Transverse colon (tissue), 4 donors: ENCODE results near the gene ARPC1A. TPM values are rescaled to one million over a fixed set of nuclear protein-coding genes. Genes with fewer than 3 reads are reported as not detected.
A peak's percentile ranks its signal among the peaks of the same experiment; 100 is the strongest.

Experiments
- DNase-seq: peaks from one replicate; pipeline ENCODE4 v3.0.0-alpha.2; 2019
- H3K27ac ChIP-seq, 4 donors: fragments of 200-600 bp; sonication (generic); 2 replicates each; pipeline ENCODE4 v1.5.1; 2016 to 2018; ENCODE audit warnings: inconsistent platforms in 4 of 4
- H3K27me3 ChIP-seq: fragments of 200-600 bp; sonication (generic); 2 replicates; pipeline ENCODE4 v1.5.1; 2017; ENCODE audit warnings: inconsistent platforms
- H3K36me3 ChIP-seq, 4 donors: fragments of 200-600 bp; sonication (generic); 2 replicates each; pipeline ENCODE4 v1.5.1; 2017 to 2019; ENCODE audit warnings: inconsistent platforms in 4 of 4
- H3K4me1 ChIP-seq, 4 donors: fragments of 200-600 bp; sonication (generic); 2 replicates each; pipeline ENCODE4 v1.5.1; 2017 to 2020; ENCODE audit warnings: inconsistent platforms in 4 of 4
- H3K4me3 ChIP-seq, 4 donors: fragments of 200-600 bp; sonication (generic); 1 replicate in 1 of 4; 2 replicates in 3 of 4; pipeline versions ENCODE4 v1.5.1 to v1.6.1; 2017 to 2019; ENCODE audit warnings: inconsistent platforms in 4 of 4
- H3K9me3 ChIP-seq, 2 donors: fragments of 200-600 bp; sonication (generic); 2 replicates each; pipeline ENCODE4 v1.5.1; 2017 to 2019; ENCODE audit warnings: inconsistent platforms in 2 of 2
- EP300 ChIP-seq: sonication (generic); formaldehyde crosslinking; IDR thresholded peaks from one replicate; pipeline ENCODE4 v1.6.1; 2017; ENCODE audit warnings: antibody characterized with exemption, low read depth
- POLR2A ChIP-seq: fragments of 450-650 bp; IDR thresholded peaks from one replicate; pipeline ENCODE4 v1.6.1; 2016; ENCODE audit warnings: antibody characterized with exemption, mild to moderate bottlenecking, moderate library complexity
- POLR2AphosphoS5 ChIP-seq, 3 donors: sonication (generic); formaldehyde crosslinking; IDR thresholded peaks; one replicate each; pipeline ENCODE4 v1.6.1; 2016; ENCODE audit warnings: antibody characterized with exemption in 3 of 3
- WGBS, 2 donors: methylation state at CpG; one replicate each; pipeline ENCODE4 v1.1.5; 2018; ENCODE audit warnings: low coverage in 1 of 2; 5-methylcytosine and 5-hydroxymethylcytosine counted together
- in situ Hi-C, 4 donors: fragments of 200-750 bp; cut with MboI; loops; one replicate each; pipeline versions ENCODE4 v1.15.0 to v1.15.1; 2017; ENCODE audit warnings: low sequenced_read_pairs in 3 of 4, low pct_ligation_motif_present in 1 of 4, low pct_unique_long_range_greater_than_20kb in 1 of 4
- intact Hi-C: fragments of 100-400 bp; cut with DNase I; formaldehyde crosslinking; loops from one replicate; pipeline ENCODE4 v1.15.1; 2023; ENCODE audit warnings: low total_unique reads
- total RNA-seq, 4 donors: library from RNA; depleted of rRNA; stranded (reverse); fragments of >200 nt; gene quantifications; one replicate each; pipeline ENCODE4 v1.1.0, GENCODE V29; 2016
- TF ChIP-seq, protein P1 (sequence below), 5 experiments: fragments of 200-600 bp in 3 of 5; fragments of 450-650 bp in 2 of 5; sonication (generic) in 3 of 5; IDR thresholded peaks; 1 replicate in 2 of 5; 2 replicates in 3 of 5; pipeline ENCODE4 v1.5.1; 2016 to 2017; ENCODE audit warnings: antibody characterized with exemption in 5 of 5, inconsistent platforms in 3 of 5, mild to moderate bottlenecking in 2 of 5, moderate library complexity in 1 of 5

The ARPC1A gene
- total RNA-seq, 4 donors from 2014 or later, result 104 to 186 (median 147) TPM

DNA sequence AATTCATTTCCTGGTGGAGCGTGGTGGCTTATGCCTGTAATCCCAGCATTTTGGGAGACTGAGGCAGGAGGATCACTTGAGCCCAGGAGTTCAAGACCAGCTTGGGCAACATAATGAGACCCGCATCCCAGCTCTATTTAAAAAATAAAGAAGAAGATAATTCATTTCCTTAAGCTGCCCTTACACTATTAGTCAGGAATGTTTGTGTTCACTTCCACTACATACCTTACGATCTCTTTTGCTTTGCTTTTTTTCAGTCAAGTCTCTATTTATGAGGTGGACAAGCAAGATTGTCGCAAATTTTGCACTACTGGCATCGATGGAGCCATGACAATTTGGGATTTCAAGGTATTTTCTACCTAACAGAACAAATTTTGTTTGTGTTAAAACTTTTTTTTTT lies 37.6 kb downstream of the ARPC1A start:
- no peak for DNase-seq
- peaks cover 0 to 47% (median 20%) of the 10 kb centered on the region in 4 donors for H3K36me3 ChIP-seq
- in situ Hi-C loops, result loop anchor here in 1 of 4 donors (10.0 kb wide), 1 partner anchor 52 kb away; no protein-coding TSS in a partner anchor

DNA sequence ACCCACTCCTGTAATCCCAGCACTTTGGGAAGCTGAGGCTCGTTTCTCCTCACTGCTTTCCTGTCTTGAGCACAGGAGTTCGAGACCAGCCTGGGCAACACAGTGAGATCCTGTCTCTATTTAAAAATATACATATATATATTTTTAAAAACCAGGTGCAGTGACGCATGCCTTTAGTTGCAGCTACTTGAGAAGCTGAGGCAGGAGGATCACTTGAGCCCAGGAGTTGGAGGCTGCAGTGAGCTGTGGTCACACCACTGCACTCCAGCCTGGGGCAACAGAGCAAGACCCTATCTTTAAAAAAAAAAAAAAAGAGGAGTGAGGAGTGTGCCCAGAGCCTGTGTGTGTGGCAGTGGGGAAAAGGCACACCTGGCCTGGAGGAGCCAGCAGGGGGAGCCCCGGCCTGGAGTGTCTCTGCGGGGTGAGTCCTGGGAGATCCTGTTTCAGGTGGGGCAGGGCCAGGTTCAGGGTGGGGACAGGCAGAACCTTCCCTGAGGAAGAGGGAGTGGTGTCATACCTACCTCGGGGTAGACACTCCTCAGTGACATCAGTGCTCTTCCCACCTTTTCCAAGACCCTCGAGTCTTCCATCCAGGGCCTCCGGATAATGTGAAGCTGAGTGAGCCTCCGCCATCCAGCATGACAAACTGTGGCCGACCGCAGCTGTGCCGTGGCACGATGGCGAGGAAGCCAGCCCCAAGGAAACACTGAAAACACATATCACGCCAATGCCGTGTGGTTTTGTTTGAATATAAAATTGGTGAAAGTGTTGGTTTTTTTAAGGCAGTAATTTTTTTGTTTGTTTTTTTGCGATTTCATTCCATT lies 39.8 kb downstream of the ARPC1A start:
- Histone ChIP-seq H3K27ac (peak overlapping the region in 3 of 4 donors; percentile 13 to 46 (median 42)), H3K9me3 (no peaks in the 10 kb centered on the region), H3K4me1 (peaks cover 0 to 3% (median 0%) of the 10 kb centered on the region in 4 donors), H3K4me3 (no peak overlapping the region), H3K36me3 (peaks cover 0 to 30% (median 12%) of the 10 kb centered on the region in 4 donors), H3K27me3 (no peaks in the 10 kb centered on the region)
- in situ Hi-C loops, result loop anchor here in 1 of 4 donors (10.0 kb wide), 1 partner anchor 49 kb away; no protein-coding TSS in a partner anchor
- no peak for TF ChIP-seq EP300
- TF ChIP-seq POLR2AphosphoS5 (IDR thresholded peaks at IDR 0.05), result no peak
- no peak for TF ChIP-seq POLR2A
- TF ChIP-seq, protein P1, sequence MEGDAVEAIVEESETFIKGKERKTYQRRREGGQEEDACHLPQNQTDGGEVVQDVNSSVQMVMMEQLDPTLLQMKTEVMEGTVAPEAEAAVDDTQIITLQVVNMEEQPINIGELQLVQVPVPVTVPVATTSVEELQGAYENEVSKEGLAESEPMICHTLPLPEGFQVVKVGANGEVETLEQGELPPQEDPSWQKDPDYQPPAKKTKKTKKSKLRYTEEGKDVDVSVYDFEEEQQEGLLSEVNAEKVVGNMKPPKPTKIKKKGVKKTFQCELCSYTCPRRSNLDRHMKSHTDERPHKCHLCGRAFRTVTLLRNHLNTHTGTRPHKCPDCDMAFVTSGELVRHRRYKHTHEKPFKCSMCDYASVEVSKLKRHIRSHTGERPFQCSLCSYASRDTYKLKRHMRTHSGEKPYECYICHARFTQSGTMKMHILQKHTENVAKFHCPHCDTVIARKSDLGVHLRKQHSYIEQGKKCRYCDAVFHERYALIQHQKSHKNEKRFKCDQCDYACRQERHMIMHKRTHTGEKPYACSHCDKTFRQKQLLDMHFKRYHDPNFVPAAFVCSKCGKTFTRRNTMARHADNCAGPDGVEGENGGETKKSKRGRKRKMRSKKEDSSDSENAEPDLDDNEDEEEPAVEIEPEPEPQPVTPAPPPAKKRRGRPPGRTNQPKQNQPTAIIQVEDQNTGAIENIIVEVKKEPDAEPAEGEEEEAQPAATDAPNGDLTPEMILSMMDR (IDR thresholded peaks at IDR 0.05), result peak; percentile 43 to 69 (median 57)
- DNase-seq, result peak; percentile 80
- 79 to 100% methylated on average over 4 to 17 of the region's 17 CpGs for WGBS, 2 donors
- intact Hi-C loops, result no loop called here

More for the DNA sequence above, 37.6 kb downstream of the ARPC1A start:
- no peak for TF ChIP-seq POLR2A
- TF ChIP-seq POLR2AphosphoS5 (IDR thresholded peaks at IDR 0.05), result no peak
- TF ChIP-seq, protein P1 (IDR thresholded peaks at IDR 0.05), result no peak
- TF ChIP-seq EP300, result no peak
- Histone ChIP-seq H3K4me3 (no peak overlapping the region), H3K4me1 (no peaks in the 10 kb centered on the region), H3K9me3 (no peaks in the 10 kb centered on the region), H3K27me3 (no peaks in the 10 kb centered on the region), H3K27ac (no peak overlapping the region)
- WGBS, 2 donors, result 92 to 96% methylated on average over 4 to 5 of the region's 5 CpGs
- intact Hi-C loops, result no loop called here

DNA sequence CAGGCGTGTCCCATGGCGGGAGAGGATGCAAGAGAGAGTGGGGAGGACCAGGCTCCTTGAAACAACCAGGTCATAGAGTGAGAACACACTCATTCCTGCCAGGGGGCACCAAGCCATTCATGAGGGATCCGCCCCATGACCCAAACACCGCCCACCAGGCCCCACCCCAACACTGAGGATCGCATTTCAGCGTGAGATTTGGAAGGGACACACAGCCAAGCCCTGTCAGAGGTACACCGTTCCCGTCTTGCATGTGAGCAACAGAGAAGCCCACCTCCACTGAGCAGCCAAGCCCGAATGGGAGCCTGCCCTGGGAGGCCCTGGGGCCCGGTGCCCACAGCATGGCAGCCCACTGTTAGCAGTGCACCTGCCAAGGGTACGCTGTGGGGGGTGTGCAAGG lies 40.9 kb downstream of the ARPC1A start:
- WGBS, 2 donors, result 82% methylated on average over 11 of the region's 11 CpGs; no CpG with 5 or more reads in 1 of the 2 donors
- in situ Hi-C loops, result loop anchor here in 1 of 4 donors (10.0 kb wide), 1 partner anchor 48 kb away; no protein-coding TSS in a partner anchor
- no peak for TF ChIP-seq POLR2AphosphoS5 (IDR thresholded peaks at IDR 0.05)
- no peaks in the 10 kb centered on the region for H3K27me3 ChIP-seq
- no peak overlapping the region for H3K27ac ChIP-seq
- H3K36me3 ChIP-seq, result peaks cover 0 to 23% (median 9%) of the 10 kb centered on the region in 4 donors
- no peaks in the 10 kb centered on the region for H3K9me3 ChIP-seq
- intact Hi-C loops, result no loop called here
- peaks cover 0 to 3% (median 0%) of the 10 kb centered on the region in 4 donors for H3K4me1 ChIP-seq
- H3K4me3 ChIP-seq, result no peak overlapping the region
- no peak for DNase-seq

DNA sequence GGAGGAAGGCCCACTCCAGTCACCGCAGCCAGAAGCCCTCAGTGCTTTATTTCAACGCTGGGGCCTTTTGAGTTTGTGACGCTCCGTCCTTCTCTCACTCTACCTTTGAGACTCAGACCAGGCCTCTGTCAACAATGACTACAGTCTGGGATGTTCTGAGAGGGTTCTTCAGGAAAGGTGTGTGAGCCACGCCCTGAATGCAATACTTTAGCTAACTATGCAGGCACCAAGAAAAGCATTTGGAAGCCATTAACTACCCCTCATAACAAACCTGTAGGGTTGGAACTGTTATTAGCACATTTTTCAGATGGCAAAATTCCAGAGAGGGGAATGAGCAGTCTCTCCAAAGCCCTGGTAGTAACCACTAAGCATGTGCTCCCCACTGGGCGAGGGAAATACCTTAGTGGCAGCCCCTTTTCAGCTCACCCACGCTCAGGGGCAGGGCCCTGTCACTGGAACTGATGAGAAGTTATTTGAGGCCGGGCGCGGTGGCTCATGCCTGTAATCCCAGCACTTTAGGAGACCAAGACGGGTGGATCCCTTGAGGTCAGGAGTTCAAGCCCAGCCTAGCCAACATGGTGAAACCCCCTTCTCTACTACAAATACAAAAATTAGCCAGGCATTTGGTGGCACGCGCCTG lies 43.2 kb downstream of the ARPC1A start:
- Histone ChIP-seq H3K4me3 (no peak overlapping the region), H3K36me3 (peaks cover 0 to 13% (median 7%) of the 10 kb centered on the region in 4 donors), H3K27me3 (no peaks in the 10 kb centered on the region), H3K27ac (no peak overlapping the region), H3K4me1 (peaks cover 0 to 14% (median 11%) of the 10 kb centered on the region in 4 donors), H3K9me3 (no peaks in the 10 kb centered on the region)
- TF ChIP-seq, protein P1 (IDR thresholded peaks at IDR 0.05), result no peak
- no peak for TF ChIP-seq POLR2AphosphoS5 (IDR thresholded peaks at IDR 0.05)
- no peak for TF ChIP-seq POLR2A
- no peak for TF ChIP-seq EP300
- in situ Hi-C loops, result loop anchor here in 1 of 4 donors (10.0 kb wide), 1 partner anchor 46 kb away; no protein-coding TSS in a partner anchor
- no peak for DNase-seq
- 93 to 94% methylated on average over 7 to 13 of the region's 13 CpGs for WGBS, 2 donors
- intact Hi-C loops, result no loop called here
